H1 (cell line): ENCODE measurements around the gene SPATA31D1. TPM values are rescaled to one million over a fixed set of nuclear protein-coding genes. Genes with fewer than 3 reads are reported as not detected.

Experiments
- BACH1 ChIP-seq: IDR thresholded peaks from 2 replicates; pipeline ENCODE4 v1.6.1; 2012; ENCODE audit warnings: low read length, improper control_type of control experiment
- BCL11A ChIP-seq, 2 experiments: IDR thresholded peaks; one replicate each; pipeline ENCODE4 v1.6.1; 2011; ENCODE audit warnings: low read depth in 2 of 2, low read length in 2 of 2, mild to moderate bottlenecking in 2 of 2
- CHD2 ChIP-seq: IDR thresholded peaks from 2 replicates; pipeline ENCODE4 v1.6.1; 2012; ENCODE audit warnings: low read length, improper control_type of control experiment
- CHD7 ChIP-seq: fragments of 300-600 bp; sonication (generic); IDR thresholded peaks from 2 replicates; pipeline ENCODE4 v1.7.1; 2012; ENCODE audit warnings: low read length, moderate library complexity, mild to moderate bottlenecking, inconsistent platforms; ENCODE audit not compliant: insufficient replicate concordance
- HDAC2 ChIP-seq, 2 experiments: fragments of 300-600 bp in 1 of 2; sonication (generic) in 1 of 2; IDR thresholded peaks; 2 replicates each; pipeline ENCODE4 v1.6.1; 2011 to 2012; ENCODE audit warnings: low read depth in 2 of 2, low read length in 2 of 2, mild to moderate bottlenecking in 2 of 2, moderate library complexity in 2 of 2, borderline replicate concordance in 1 of 2, inconsistent platforms in 1 of 2
- MAX ChIP-seq: IDR thresholded peaks from 2 replicates; pipeline ENCODE4 v1.6.1; 2012; ENCODE audit warnings: inconsistent platforms
- POLR2AphosphoS5 ChIP-seq: IDR thresholded peaks from 2 replicates; pipeline ENCODE4 v1.6.1; 2011; ENCODE audit warnings: low read depth, low read length
- RAD21 ChIP-seq, 2 experiments: IDR thresholded peaks in 1 of 2; conservative IDR thresholded peaks in 1 of 2; 2 replicates each; pipeline ENCODE4 v1.6.1; 2011; ENCODE audit warnings: low read depth in 2 of 2, low read length in 2 of 2, improper control_type of control experiment in 1 of 2, inconsistent platforms in 1 of 2, mild to moderate bottlenecking in 1 of 2, moderate library complexity in 1 of 2
- SAP30 ChIP-seq: fragments of 300-600 bp; sonication (generic); IDR thresholded peaks from 2 replicates; pipeline ENCODE4 v1.7.1; 2012; ENCODE audit warnings: low read length, moderate library complexity, mild to moderate bottlenecking, inconsistent platforms; ENCODE audit not compliant: insufficient read depth, insufficient replicate concordance
- ZNF274 ChIP-seq: IDR thresholded peaks from 2 replicates; pipeline ENCODE4 v1.7.0; 2012; ENCODE audit warnings: low read length, borderline replicate concordance; ENCODE audit errors: extremely low read depth
- polyA plus RNA-seq, 7 experiments: library from polyadenylated mRNA; depleted of rRNA in 3 of 7; stranded (reverse) in 5 of 7; unstranded in 2 of 7; fragments of >200 nt in 5 of 7; fragments of 200-250 nt in 2 of 7; gene quantifications; 1 replicate in 5 of 7; 2 replicates in 1 of 7; 4 replicates in 1 of 7; pipeline versions ENCODE4 v1.2.1 to v1.2.3, GENCODE V29; 2011 to 2013; ENCODE audit warnings: missing spikeins in 2 of 7, mixed read lengths in 2 of 7
- total RNA-seq: library from RNA; stranded (reverse); fragmentation: NEBNext Ultra II Directional; extraction: Animal tissue kit (Norgen Biotek cat#: 25700); gene quantifications from 2 replicates; pipeline ENCODE4 v1.2.1, GENCODE V29; 2021

SPATA31D1 gene
- total and polyA plus RNA-seq, 2 of the 8 experiments (the other 6 are each of a cell fraction or from before 2014, with no cell fraction given) = not detected

- TF ChIP-seq CHD7 (no peak), BACH1 (no peak), HDAC2 (IDR thresholded peaks at IDR 0.05; ENCODE audit: borderline replicate concordance in 1 of 2, low read depth in 2 of 2, low read length in 2 of 2) (no peak), POLR2AphosphoS5 (no peak), SAP30 (no peak), BCL11A (IDR thresholded peaks at IDR 0.05; ENCODE audit: low read depth in 2 of 2, low read length in 2 of 2) (no peak), CHD2 (no peak), RAD21 (IDR thresholded peaks at IDR 0.05 in 1 of 2, conservative IDR thresholded peaks at IDR 0.05 in 1 of 2; ENCODE audit: low read depth in 2 of 2, low read length in 2 of 2) (no peak), ZNF274 (no peak), MAX (no peak)
Measured at GRCh38 chr9:81981883-81982282, 6.7 kb upstream of the SPATA31D1 start (continued).
